Measurements from ENCODE around the gene UQCC5.

UQCC5 gene, protein sequence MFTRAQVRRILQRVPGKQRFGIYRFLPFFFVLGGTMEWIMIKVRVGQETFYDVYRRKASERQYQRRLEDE

DNA sequence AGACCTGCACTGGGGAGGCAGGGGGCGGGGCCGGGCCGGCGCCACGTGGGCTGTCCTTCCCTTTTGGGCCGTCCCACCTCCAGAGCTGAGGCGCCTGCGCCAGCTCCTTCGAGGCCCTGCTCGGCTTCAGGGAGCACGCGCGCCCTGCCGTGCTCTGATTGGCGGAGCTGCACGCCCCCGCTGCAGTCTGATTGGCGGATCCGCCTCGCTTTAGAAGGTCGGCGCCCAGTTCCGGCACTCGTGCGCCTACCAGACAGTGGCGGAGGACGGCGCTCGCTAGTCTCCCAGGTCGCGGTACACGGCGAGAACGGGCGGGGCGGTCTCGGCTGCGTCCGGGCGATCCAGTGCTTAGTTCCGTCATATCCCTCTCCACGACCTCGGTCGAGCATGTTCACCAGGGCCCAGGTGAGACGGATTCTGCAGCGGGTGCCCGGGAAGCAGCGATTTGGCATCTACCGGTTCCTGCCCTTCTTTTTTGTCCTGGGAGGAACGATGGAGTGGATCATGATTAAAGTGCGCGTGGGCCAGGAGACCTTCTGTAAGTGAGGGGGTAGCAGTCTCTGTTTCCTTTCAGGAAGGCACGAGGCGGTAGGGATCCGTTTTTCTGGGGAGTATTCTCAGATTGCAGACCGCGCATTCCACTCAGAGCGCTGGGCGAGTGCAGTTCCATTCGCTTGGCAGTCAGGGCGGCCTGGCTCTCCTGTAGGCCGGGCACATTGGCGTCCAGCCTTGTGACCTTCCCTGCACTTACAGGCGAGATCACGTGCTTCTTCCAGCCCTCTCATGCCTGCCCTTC lies at the start of gene UQCC5:
UQCC5 (plus strand) TSS at position 237 of the 796 bp plus-strand sequence; CDS start at position 388, 151 bp downstream.
- DNase-seq = peak; percentile 68 to 88

DNA sequence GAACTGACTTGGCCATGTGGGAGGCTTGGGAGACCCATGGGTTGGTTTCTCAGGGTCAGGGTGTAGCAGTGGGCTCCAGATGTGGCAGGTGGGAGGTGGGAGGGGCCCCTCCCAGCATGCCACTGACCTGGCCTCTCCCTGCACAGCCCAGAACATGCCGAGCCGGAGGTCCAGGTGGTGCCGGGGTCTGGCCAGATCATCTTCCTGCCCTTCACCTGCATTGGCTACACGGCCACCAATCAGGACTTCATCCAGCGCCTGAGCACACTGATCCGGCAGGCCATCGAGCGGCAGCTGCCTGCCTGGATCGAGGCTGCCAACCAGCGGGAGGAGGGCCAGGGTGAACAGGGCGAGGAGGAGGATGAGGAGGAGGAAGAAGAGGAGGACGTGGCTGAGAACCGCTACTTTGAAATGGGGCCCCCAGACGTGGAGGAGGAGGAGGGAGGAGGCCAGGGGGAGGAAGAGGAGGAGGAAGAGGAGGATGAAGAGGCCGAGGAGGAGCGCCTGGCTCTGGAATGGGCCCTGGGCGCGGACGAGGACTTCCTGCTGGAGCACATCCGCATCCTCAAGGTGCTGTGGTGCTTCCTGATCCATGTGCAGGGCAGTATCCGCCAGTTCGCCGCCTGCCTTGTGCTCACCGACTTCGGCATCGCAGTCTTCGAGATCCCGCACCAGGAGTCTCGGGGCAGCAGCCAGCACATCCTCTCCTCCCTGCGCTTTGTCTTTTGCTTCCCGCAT lies 49.2 kb upstream of the UQCC5 start:
- no peak for DNase-seq

DNA sequence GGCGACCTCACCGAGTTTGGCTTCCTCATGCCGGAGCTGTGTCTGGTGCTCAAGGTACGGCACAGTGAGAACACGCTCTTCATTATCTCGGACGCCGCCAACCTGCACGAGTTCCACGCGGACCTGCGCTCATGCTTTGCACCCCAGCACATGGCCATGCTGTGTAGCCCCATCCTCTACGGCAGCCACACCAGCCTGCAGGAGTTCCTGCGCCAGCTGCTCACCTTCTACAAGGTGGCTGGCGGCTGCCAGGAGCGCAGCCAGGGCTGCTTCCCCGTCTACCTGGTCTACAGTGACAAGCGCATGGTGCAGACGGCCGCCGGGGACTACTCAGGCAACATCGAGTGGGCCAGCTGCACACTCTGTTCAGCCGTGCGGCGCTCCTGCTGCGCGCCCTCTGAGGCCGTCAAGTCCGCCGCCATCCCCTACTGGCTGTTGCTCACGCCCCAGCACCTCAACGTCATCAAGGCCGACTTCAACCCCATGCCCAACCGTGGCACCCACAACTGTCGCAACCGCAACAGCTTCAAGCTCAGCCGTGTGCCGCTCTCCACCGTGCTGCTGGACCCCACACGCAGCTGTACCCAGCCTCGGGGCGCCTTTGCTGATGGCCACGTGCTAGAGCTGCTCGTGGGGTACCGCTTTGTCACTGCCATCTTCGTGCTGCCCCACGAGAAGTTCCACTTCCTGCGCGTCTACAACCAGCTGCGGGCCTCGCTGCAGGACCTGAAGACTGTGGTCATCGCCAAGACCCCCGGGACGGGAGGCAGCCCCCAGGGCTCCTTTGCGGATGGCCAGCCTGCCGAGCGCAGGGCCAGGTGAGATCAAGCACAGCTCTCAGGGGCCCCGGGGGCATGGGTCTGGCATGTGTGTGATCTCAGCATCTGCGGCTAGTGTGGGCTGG lies 48.4 kb upstream of the UQCC5 start:
- DNase-seq = no peak

DNA sequence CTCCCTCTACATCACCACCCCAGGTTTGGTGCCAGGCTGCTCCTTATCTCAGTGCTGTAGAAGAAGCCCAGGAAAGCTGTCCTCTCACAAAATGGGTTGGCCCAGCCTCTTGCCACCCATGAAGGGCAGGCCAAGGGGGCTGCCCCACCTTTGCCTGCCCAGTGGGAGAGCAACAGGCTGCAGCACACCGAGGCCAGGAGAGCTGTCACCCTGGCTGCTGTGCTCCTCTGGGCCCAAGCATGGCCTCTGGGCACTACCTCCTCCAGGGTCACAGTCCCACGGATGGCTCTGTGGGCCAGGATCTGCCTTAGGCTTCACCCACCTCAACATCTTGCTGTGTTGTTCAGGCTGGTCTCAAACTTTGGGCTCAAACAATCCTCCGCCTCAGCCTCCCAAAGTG lies 47.7 kb upstream of the UQCC5 start:
- DNase-seq = no peak

DNA sequence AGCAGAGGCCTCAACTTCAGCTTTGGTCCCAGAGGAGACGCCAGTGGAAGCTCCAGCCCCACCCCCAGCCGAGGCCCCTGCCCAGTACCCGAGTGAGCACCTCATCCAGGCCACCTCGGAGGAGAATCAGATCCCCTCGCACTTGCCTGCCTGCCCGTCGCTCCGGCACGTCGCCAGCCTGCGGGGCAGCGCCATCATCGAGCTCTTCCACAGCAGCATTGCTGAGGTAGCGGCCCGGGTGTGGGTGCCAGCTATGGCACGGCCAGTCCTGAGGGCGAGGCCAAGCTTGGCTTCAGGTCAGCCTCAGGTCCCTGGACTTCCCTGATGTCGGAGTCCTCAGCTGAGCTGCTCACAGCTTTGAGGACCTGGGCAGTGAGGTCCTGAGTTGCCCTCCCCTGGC lies 47.0 kb upstream of the UQCC5 start:
- DNase-seq = no peak

DNA sequence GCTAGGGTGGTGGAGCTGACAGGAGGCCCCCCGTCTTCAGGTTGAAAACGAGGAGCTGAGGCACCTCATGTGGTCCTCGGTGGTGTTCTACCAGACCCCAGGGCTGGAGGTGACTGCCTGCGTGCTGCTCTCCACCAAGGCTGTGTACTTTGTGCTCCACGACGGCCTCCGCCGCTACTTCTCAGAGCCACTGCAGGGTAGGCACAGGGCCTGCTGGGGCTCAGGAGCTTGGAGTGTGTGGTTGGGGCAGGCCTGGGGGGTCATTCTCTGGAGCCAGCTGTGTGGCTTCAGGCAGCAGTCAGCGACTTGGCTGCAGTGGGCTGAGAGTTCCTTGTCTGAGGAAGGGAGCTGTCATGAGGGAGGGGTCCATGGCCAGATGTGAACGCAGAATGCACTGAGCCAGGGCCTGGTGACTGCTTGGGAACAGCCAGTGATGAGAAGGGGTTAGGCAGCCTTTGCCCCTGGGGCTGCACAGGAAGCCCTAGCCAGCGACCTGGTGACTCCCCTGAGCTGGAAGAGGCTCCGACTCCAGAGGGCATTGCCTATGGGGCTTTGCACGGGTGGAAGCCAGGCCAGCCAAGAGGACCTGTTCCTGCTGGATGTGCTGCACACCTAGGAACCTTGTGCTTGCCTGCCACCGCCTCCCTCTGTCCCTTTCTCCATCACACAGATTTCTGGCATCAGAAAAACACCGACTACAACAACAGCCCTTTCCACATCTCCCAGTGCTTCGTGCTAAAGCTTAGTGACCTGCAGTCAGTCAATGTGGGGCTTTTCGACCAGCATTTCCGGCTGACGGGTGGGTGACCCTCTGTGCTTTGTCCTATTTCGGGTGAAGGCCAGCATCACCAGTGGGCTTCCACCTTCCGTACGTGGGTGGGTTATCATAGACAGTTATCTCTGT lies 46.1 kb upstream of the UQCC5 start:
- DNase-seq = no peak

DNA sequence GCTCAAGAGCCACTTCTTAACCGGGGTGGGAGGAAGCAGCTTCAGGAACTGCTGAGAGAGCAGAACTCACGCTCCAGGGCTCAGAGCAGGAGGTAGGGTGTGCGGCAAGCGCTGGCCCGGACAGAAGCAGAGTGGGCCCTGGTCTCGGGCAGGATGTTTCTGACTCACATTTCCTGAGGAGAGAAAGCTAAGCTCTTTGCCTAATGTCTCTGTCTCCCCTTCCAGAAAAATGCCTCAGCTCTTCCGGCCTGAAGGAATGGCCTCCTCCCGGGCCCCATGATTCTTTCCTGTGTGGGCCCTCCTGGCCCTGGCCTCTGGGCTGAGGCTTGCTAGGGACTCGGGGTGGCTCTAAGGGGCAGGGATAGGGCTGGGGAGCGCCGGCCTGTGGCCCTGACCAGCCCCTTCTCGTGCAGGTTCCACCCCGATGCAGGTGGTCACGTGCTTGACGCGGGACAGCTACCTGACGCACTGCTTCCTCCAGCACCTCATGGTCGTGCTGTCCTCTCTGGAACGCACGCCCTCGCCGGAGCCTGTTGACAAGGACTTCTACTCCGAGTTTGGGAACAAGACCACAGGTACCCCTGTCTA lies 45.4 kb upstream of the UQCC5 start:
- DNase-seq = no peak

DNA sequence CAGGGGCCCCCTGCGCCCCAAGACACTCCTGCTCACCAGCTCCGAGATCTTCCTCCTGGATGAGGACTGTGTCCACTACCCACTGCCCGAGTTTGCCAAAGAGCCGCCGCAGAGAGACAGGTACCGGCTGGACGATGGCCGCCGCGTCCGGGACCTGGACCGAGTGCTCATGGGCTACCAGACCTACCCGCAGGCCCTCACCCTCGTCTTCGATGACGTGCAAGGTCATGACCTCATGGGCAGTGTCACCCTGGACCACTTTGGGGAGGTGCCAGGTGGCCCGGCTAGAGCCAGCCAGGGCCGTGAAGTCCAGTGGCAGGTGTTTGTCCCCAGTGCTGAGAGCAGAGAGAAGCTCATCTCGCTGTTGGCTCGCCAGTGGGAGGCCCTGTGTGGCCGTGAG lies 44.3 kb upstream of the UQCC5 start:
- no peak for DNase-seq

DNA sequence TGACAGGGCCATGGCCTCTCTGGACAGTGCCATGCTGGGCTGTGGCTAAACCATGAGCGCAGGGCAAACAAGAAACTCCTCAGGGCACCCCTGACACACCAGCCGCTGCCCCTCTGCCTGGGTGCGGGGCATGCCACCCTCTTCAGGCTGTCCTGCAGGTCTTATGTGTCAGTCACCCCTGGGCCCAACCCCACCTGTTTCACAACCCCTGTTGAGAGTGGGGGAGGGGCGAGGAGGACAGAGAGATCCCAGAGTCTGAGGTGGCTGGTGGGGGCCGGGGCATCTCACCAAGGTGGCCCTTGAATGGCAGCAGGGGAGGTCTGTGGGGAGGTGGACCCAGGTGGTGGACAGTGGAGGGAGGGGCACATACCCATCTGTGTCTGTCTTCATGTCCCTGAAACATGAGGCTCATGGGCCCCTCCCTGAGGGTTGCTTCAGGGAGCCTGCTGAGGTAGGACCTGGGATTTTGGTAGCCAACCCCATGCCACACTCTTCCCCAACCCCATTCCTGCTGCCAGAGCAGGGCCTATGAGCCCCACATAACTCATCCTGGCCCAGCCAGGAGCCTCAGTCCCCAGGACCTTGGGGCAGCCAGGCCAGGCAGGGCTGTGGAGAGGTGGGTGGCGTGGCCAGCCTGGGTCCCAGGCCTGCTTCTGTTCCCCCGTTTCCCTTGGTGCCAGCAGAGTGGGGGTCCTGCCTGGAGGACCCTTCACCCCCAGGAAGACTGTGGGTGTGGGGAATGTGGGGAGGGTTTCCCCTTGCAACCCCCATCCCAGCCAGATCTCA lies 43.0 kb upstream of the UQCC5 start:
- no peak for DNase-seq

DNA sequence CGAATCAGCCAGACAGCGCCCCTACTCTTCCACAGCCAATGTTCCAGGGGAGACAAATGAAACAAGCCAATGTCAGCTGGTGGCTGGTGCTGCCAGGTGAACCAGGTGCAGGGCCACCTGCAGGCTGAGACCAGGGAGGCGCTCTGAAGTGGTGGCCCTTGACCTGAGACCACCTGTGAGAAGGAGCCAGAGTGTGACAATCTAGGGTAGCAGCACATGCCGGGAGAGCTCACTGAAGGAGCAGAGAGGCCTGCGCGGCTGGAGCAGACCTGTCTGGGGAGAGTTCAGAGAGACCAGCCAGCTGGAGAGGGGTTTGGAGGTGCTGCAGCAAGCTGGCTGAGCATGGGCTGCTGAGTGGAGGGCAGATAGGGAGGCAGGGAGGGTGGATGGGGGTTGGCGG lies 42.0 kb upstream of the UQCC5 start:
- DNase-seq = peak in 1 of 2 experiments; percentile 18

DNA sequence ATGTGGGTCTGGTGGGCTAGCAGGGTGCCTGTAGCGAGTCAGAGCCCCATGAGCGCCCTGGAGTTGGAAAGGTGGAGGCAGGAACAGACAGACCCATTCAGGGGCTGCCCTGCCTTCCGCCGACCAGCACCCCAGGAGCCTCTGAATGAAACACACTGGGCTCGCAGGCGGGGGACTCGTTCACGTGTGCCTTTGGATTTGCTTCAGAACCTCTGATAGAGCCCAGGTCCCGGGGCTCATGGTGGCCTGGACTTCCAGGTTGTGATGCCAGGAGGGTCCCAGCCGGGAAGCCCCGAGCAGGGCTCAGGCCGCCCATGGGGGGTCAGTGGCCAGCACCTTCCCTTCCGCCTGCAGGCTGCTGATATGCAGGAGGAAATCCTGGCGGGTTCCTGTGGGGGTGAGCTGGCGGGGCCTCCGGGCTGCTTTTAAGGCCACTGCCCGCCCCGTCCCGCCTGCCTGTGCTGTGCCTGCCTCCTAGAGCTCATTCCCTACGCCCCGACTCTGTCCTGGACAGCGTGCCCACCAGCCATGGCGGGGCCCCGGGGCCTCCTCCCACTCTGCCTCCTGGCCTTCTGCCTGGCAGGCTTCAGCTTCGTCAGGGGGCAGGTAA lies 41.4 kb upstream of the UQCC5 start, which contains the start of gene STAB1:
STAB1 (plus strand) TSS at position 453 of the 610 bp plus-strand sequence; CDS start at position 529, 76 bp downstream.
- DNase-seq = no peak

DNA sequence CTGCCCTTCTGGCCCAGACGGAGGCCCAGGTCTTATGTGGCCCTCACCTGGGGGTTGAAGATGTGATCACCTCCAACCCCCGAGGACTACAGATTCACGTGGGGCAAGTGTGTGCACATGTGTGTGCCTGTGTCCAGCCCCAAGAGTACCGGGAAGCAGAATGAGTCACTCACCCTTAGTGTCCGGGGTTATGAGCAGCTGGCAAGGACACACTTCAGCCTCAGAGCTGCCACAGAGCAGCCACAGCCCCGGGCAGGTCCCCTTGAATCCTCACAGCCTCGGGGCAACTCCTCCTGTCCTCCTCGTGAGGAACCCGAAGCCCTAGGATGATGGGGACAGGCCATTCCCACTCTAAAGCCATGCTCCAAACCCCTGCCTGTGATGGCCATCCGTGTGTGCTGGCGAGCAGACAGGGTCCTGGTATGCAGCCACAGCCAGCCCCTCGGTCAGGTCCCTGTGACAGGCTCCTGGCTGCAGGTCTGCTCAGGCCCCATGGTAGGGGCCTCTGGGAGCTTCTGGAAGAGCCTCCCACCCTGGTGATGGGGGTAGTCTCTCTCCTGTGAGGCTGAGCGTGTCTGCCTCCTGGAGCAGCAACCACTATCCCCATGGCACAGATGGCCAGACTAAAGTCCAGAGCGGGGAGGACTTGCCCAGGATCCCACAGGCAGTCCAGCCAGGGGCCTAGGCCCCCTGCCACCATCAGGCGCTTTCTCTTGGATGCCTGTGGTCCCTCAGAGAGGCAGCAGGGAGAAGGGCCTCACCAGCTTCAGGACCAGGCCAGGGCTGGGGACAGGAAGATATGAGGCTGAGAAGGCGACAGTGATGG lies 40.4 kb upstream of the UQCC5 start:
- no peak for DNase-seq

DNA sequence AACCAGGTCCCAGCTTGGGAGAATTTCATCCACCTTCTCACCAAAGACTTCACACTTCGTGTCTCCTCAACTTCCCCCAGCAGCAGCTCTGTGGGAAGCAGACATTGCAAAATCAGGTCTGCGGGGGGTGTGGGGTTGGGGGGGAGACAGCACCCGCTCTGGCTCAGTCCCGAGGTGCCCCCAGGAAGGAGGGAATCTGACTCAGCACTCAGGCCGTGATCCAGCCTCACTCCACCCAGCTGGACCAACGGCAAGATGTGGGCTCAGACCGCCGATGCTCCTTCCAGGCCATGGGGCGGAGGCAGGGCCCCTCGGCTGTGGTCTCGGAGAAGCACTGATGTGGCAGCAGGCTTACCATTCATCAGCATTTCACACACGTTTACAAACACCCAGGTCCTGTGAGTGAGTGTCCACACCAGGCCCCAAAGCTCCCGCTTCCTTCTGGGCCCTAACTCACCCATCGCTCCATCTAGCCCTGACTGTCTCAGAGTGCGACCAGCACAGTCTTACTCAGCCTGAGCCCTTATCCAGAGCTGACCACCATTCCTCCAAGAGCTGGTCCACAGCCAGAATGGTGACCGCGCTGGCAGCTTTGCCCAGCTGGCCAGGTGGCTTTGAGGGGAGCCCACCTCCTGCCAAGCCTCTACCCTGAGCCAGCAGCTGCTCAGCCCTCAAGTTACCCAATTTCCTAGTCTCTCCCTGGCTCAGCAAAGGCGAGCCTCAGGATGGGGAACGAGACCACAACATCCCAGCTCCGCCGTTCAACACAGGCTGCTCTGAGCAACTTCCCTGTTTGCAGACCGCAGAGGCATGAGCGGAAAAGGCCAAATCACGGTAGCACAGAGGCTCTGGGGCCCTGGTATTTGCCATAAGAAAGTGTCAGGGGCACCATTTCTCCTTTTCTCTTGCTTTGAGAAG lies 38.0 kb upstream of the UQCC5 start:
- no peak for DNase-seq

DNA sequence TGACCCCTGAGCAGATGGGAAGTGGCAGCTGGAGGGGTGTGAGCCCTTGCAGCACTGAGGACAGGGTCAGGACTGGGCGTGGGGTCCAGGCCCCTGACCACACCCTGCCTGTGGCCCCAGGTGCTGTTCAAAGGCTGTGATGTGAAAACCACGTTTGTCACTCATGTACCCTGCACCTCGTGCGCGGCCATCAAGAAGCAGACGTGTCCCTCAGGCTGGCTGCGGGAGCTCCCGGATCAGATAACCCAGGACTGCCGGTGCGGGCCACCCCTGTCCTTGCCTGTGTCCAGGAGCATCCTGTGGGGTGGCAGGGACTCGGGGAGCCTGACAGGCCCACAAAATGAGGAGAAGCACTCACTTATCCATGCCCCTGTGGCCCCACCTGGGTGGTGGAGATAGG lies 35.4 kb upstream of the UQCC5 start:
- DNase-seq = no peak

DNA sequence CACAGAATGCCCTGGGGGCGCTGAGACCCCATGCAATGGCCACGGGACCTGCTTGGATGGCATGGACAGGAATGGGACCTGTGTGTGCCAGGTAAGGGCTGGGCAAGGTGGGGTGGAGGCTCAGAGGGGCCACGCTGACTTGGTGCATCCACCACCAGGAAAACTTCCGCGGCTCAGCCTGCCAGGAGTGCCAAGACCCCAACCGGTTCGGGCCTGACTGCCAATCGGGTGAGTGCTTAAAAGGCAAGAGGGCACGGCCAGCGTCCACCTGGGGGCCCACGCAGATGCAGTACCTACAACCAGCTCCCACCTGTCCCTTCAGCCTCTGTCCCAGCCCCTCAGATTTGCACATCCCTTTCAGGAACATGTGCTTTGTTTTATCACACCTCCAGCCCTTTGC lies 34.4 kb upstream of the UQCC5 start:
- DNase-seq = no peak

DNA sequence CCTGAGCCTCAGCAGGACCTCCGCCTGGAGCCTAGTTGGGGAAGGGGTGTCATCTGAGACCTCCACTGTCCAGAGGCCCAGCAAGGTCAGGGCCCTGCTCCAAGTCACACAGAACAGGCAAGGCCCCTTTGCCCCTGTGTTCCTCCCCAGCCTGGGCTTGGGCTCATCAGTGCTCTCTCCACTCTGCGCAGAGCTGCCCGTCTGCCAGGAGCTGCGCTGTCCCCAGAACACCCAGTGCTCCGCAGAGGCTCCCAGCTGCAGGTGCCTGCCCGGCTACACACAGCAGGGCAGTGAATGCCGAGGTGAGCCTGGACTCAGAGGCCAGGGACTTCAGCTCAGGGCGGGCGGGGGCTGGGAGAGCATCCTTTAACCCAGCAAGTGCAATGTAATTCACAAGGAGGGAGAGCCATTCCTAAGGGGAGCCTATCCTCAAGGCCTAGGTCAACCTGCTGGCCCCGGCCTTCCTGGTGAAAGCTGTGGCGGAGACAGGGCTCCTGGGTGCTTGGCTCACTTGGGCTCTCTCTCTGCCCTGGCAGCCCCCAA lies 33.5 kb upstream of the UQCC5 start:
- no peak for DNase-seq

DNA sequence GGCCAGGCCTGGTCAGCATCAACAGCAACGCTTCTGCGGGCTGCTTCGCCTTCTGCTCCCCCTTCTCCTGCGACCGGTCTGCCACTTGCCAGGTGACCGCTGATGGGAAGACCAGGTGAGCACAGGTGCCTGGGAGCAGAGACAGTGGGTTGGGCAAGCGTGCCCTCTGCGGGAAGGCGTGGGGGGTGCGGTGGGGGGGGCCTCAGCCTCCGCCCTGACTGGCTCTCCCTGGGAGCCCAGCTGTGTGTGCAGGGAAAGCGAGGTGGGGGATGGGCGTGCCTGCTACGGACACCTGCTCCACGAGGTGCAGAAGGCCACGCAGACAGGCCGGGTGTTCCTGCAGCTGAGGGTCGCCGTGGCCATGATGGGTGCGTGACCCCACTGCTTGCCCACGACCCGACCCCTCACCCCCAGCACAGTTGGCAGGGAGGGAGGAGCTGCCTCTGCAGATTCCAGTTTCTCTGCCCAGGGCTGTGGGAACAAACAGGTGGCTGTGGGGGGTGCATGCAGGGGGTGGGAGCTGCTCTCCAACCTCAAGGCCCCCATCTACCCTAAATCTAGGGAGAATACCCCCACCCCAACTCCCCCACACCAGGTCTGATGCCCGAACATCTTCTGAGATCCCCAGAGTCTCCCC lies 32.5 kb upstream of the UQCC5 start:
- no peak for DNase-seq

All from NCI-H187 (cell line).